Panc1 (cell line): ENCODE measurements around the gene NKG7. TPM values are rescaled to one million over a fixed set of nuclear protein-coding genes. Genes with fewer than 3 reads are reported as not detected.

Source experiments
- ATAC-seq: fragments of 200-7000 bp; cut with Tn5 transposase; 2 replicates; pipeline ENCODE4 v1.9.1; 2020; ENCODE audit warnings: mild to moderate bottlenecking, moderate library complexity
- BruUV-seq: library from RNA; stranded (reverse); fragments of 400-500 nt; replicated peaks from 2 replicates; lab custom pipeline; 2021; lab: Mats Ljungman, UMichigan
- CTCF ChIA-PET: fragments of 300-600 bp; sonication (Branson Sonifier 250); formaldehyde crosslinking; loops from one replicate; lab custom pipeline; 2022; ENCODE audit warnings: antibody characterized with exemption; lab: Charles Lee
- POLR2A ChIA-PET: fragments of 300-600 bp; sonication (Branson Sonifier 250); formaldehyde crosslinking; loops from one replicate; lab custom pipeline; 2022; ENCODE audit warnings: antibody characterized with exemption; lab: Charles Lee
- DNase-seq: peaks from one replicate; pipeline ENCODE4 v3.0.0-alpha.2; 2010; ENCODE audit warnings: low read depth, low spot score
- H3K27ac ChIP-seq: 2 replicates; pipeline ENCODE4 v1.5.1; 2011; ENCODE audit warnings: mild to moderate bottlenecking, low read length, inconsistent platforms
- H3K27me3 ChIP-seq: fragments of 200-500 bp; sonication (Bioruptor generic); 2 replicates; pipeline ENCODE4 v1.6.0; 2014; ENCODE audit warnings: low read length, inconsistent platforms; ENCODE audit not compliant: control insufficient read depth, insufficient read depth
- H3K36me3 ChIP-seq: fragments of 200-500 bp; sonication (Bioruptor generic); 2 replicates; pipeline ENCODE4 v1.5.1; 2014; ENCODE audit warnings: inconsistent platforms, mild to moderate bottlenecking, low read length, moderate library complexity; ENCODE audit not compliant: control insufficient read depth, insufficient read depth
- H3K4me1 ChIP-seq: 2 replicates; pipeline ENCODE4 v1.5.1; 2011; ENCODE audit warnings: inconsistent platforms, mild to moderate bottlenecking, low read length, moderate library complexity; ENCODE audit not compliant: control insufficient read depth, insufficient read depth
- H3K4me3 ChIP-seq, 2 experiments: 2 replicates each; pipeline ENCODE4 v1.5.1; 2011 to 2012; ENCODE audit warnings: low read depth in 2 of 2, low read length in 2 of 2, mild to moderate bottlenecking in 2 of 2, inconsistent platforms in 1 of 2, moderate library complexity in 1 of 2
- H3K9me3 ChIP-seq: fragments of 200-500 bp; sonication (Bioruptor generic); 2 replicates; pipeline ENCODE4 v1.5.1; 2014; ENCODE audit warnings: low read depth, mild to moderate bottlenecking, inconsistent platforms, low read length, moderate library complexity; ENCODE audit not compliant: control insufficient read depth, insufficient read depth
- CTCF ChIP-seq: fragments of 450-650 bp; IDR thresholded peaks from 2 replicates; pipeline ENCODE4 v1.5.1; 2017; ENCODE audit warnings: mild to moderate bottlenecking
- POLR2AphosphoS5 ChIP-seq: IDR thresholded peaks from 2 replicates; pipeline ENCODE4 v1.6.1; 2012; ENCODE audit warnings: mild to moderate bottlenecking, low read depth, low read length, moderate library complexity
- REST ChIP-seq, 2 experiments: IDR thresholded peaks; 2 replicates each; pipeline ENCODE4 v1.6.1; 2011 to 2012; ENCODE audit warnings: low read depth in 2 of 2, control low read depth in 1 of 2, low read length in 1 of 2, mild to moderate bottlenecking in 1 of 2, moderate library complexity in 1 of 2; ENCODE audit not compliant: insufficient read depth in 1 of 2
- SIN3A ChIP-seq: IDR thresholded peaks from 2 replicates; pipeline ENCODE4 v1.6.1; 2012; ENCODE audit warnings: low read depth, mild to moderate bottlenecking, low read length, moderate library complexity, borderline replicate concordance; ENCODE audit not compliant: insufficient read depth
- TCF7L2 ChIP-seq: IDR thresholded peaks from 2 replicates; pipeline ENCODE4 v1.6.1; 2011; ENCODE audit warnings: mild to moderate bottlenecking, low read depth, low read length, inconsistent platforms
- in situ Hi-C: cut with HindIII; loops from 2 replicates; pipeline ENCODE4 v1.10.0; 2016; ENCODE audit warnings: low sequenced_read_pairs, low pct_unique_long_range_greater_than_20kb
- intact Hi-C: fragments of 100-400 bp; cut with micrococcal nuclease; formaldehyde crosslinking; loops from one replicate; pipeline ENCODE4 v1.10.0; 2022; ENCODE audit not compliant: unreplicated experiment
- total RNA-seq: library from RNA; stranded (reverse); gene quantifications from one replicate; pipeline ENCODE4 v1.2.1, GENCODE V29; 2021; ENCODE audit not compliant: unreplicated experiment

NKG7 gene
- total RNA-seq, 1 experiment from 2014 or later, result 0.23 TPM

- Histone ChIP-seq H3K9me3 (no peaks in the 10 kb centered on the region), H3K4me3 (peak within 1 kb of the TSS; percentile 62 to 77), H3K27me3 (no peaks in the 10 kb centered on the region), H3K36me3 (peaks cover 8% of the 10 kb centered on the region; the same call in 1 of the 2 replicates), H3K27ac (peak within 1 kb of the TSS; percentile 59), H3K4me1 (peaks cover 13% of the 10 kb centered on the region)
- in situ Hi-C loops, result no loop called here
- no TSS peak for BruUV-seq
- no peak for ATAC-seq
- no peak for TF ChIP-seq SIN3A
- no peak for TF ChIP-seq POLR2AphosphoS5
- TF ChIP-seq TCF7L2, result no peak
- no peak for TF ChIP-seq CTCF
- TF ChIP-seq REST (IDR thresholded peaks at IDR 0.05; ENCODE audit: insufficient read depth in 1 of 2, low read depth in 2 of 2, low read length in 1 of 2), result no peak
- DNase-seq, result no peak
- POLR2A ChIA-PET, result no interaction called here
- intact Hi-C loops, result no loop called here
- CTCF ChIA-PET, result interaction anchor here (0.6 kb wide), 1 partner anchor 184 kb away, joined by 5 read pairs; no protein-coding TSS in a partner anchor
These were observed 3.8 kb downstream of the NKG7 start, which contains the start of gene CLDND2 for GRCh38 chr19:51368366-51369282. CLDND2 (minus strand) TSS chr19:51369003; CDS start chr19:51368577, 426 bp downstream.

- BruUV-seq, result no TSS peak
- CTCF ChIA-PET, result interaction anchor here (0.6 kb wide), 1 partner anchor 185 kb away, joined by 5 read pairs; no protein-coding TSS in a partner anchor
These were observed 4.7 kb downstream of the NKG7 start for GRCh38 chr19:51367565-51368365.

More at GRCh38 chr19:51367565-51368365, 4.7 kb downstream of the NKG7 start:
- H3K9me3 ChIP-seq, result no peaks in the 10 kb centered on the region
- DNase-seq (peak; percentile 63), ATAC-seq (peak; percentile 87)
- in situ Hi-C loops (no loop called here), intact Hi-C loops (no loop called here)
- H3K4me1 ChIP-seq, result peaks cover 13% of the 10 kb centered on the region
- POLR2A ChIA-PET, result no interaction called here
- peak overlapping the region; percentile 89 for H3K27ac ChIP-seq
- peaks cover 8% of the 10 kb centered on the region; the same call in 1 of the 2 replicates for H3K36me3 ChIP-seq
- H3K27me3 ChIP-seq, result no peaks in the 10 kb centered on the region
- peak overlapping the region; percentile 77 to 81 for H3K4me3 ChIP-seq
- no peak for TF ChIP-seq REST (IDR thresholded peaks at IDR 0.05; ENCODE audit: insufficient read depth in 1 of 2, low read depth in 2 of 2, low read length in 1 of 2)
- peak; percentile 58; the same call in 1 of the 2 replicates for TF ChIP-seq POLR2AphosphoS5
